ENCODE data around the gene TGFA. TPM values are rescaled to one million over a fixed set of nuclear protein-coding genes. Genes with fewer than 3 reads are reported as not detected.

TGFA gene
- total RNA-seq, 1 donor from 2014 or later = 1.4 TPM

- Mint-ChIP-seq H3K4me1 (peaks cover 7% of the 10 kb centered on the region), H3K9me3 (peaks cover 5% of the 10 kb centered on the region), H3K27ac (ENCODE audit: unreplicated experiment) (no peak overlapping the region), H3K36me3 (ENCODE audit: low read depth) (no peaks in the 10 kb centered on the region), H3K4me3 (no peak overlapping the region), H3K27me3 (ENCODE audit: low read depth) (no peaks in the 10 kb centered on the region)
- TF ChIP-seq, protein P1, sequence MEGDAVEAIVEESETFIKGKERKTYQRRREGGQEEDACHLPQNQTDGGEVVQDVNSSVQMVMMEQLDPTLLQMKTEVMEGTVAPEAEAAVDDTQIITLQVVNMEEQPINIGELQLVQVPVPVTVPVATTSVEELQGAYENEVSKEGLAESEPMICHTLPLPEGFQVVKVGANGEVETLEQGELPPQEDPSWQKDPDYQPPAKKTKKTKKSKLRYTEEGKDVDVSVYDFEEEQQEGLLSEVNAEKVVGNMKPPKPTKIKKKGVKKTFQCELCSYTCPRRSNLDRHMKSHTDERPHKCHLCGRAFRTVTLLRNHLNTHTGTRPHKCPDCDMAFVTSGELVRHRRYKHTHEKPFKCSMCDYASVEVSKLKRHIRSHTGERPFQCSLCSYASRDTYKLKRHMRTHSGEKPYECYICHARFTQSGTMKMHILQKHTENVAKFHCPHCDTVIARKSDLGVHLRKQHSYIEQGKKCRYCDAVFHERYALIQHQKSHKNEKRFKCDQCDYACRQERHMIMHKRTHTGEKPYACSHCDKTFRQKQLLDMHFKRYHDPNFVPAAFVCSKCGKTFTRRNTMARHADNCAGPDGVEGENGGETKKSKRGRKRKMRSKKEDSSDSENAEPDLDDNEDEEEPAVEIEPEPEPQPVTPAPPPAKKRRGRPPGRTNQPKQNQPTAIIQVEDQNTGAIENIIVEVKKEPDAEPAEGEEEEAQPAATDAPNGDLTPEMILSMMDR (conservative IDR thresholded peaks at IDR 0.05) = no peak
- DNase-seq (ENCODE audit: low read depth, low spot score) = no peak
Observed at GRCh38 chr2:70520825-70521224, 32.8 kb downstream of the TGFA start.

DNA sequence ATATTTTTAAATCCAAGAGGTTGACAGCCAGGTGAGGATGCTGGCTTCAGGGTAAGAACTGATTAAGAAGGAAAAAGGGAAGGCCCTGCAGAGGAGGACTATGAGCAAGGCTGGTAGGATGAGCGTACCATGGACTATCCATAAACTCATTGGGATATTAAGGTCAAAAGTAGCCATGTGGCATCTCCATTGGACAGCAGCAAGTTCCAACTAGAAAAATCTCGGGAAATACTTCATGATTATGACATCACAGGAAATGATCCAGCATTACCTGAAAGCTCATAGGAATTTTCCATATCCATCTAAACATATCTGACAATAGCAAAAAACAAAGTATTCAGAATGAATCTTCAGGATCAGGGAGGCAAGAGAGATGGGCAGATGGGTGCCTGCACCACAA lies 34.2 kb downstream of the TGFA start:
- DNase-seq (ENCODE audit: low read depth, low spot score) = no peak
- TF ChIP-seq, protein P1 (conservative IDR thresholded peaks at IDR 0.05) = no peak

GRCh38 chr2:70518557-70518956 lies 35.1 kb downstream of the TGFA start:
- Mint-ChIP-seq H3K4me1 (peaks cover under 1% of the 10 kb centered on the region), H3K27ac (ENCODE audit: unreplicated experiment) (no peak overlapping the region), H3K27me3 (ENCODE audit: low read depth) (no peaks in the 10 kb centered on the region), H3K4me3 (no peak overlapping the region), H3K36me3 (ENCODE audit: low read depth) (no peaks in the 10 kb centered on the region), H3K9me3 (peaks cover 5% of the 10 kb centered on the region)
- no peak for DNase-seq (ENCODE audit: low read depth, low spot score)
- TF ChIP-seq, protein P1 (conservative IDR thresholded peaks at IDR 0.05) = no peak

More for the DNA sequence above, 34.2 kb downstream of the TGFA start:
- H3K36me3 Mint-ChIP-seq (ENCODE audit: low read depth) = no peaks in the 10 kb centered on the region
- H3K4me3 Mint-ChIP-seq = no peak overlapping the region
- H3K4me1 Mint-ChIP-seq = peaks cover 7% of the 10 kb centered on the region
- no peak overlapping the region for H3K27ac Mint-ChIP-seq (ENCODE audit: unreplicated experiment)
- H3K9me3 Mint-ChIP-seq = peaks cover 5% of the 10 kb centered on the region
- no peaks in the 10 kb centered on the region for H3K27me3 Mint-ChIP-seq (ENCODE audit: low read depth)

DNA sequence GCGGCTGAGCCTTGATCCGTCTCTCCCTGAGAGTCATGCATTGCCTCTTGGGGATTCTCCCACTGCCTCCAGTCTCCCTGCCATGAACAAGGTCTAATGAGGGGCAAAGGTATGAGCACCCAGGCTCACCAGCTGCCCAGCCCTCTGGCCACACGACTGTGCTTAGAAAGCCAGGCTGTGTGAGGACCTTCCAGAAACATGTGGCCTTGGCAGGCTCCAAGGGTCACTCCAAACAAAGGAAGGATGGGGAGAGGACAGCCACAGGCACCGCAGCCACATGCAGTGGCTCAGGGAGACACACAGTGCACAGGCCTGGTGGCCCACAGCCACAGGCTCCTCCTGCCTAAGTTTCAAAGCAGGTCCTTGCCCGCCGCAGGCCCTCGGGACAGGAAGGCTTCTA lies 35.8 kb downstream of the TGFA start:
- H3K9me3 Mint-ChIP-seq = peaks cover 5% of the 10 kb centered on the region
- no peaks in the 10 kb centered on the region for H3K4me1 Mint-ChIP-seq
- TF ChIP-seq, protein P1 (conservative IDR thresholded peaks at IDR 0.05) = no peak
- no peaks in the 10 kb centered on the region for H3K27me3 Mint-ChIP-seq (ENCODE audit: low read depth)
- H3K36me3 Mint-ChIP-seq (ENCODE audit: low read depth) = no peaks in the 10 kb centered on the region
- no peak for DNase-seq (ENCODE audit: low read depth, low spot score)
- H3K27ac Mint-ChIP-seq (ENCODE audit: unreplicated experiment) = no peak overlapping the region
- H3K4me3 Mint-ChIP-seq = no peak overlapping the region

GRCh38 chr2:70516596-70516995 lies 37.0 kb downstream of the TGFA start:
- DNase-seq (ENCODE audit: low read depth, low spot score) = no peak
- Mint-ChIP-seq H3K4me1 (no peaks in the 10 kb centered on the region), H3K36me3 (ENCODE audit: low read depth) (no peaks in the 10 kb centered on the region), H3K27me3 (ENCODE audit: low read depth) (no peaks in the 10 kb centered on the region), H3K9me3 (peaks cover 5% of the 10 kb centered on the region), H3K4me3 (no peak overlapping the region), H3K27ac (ENCODE audit: unreplicated experiment) (peak overlapping the region; percentile 57)
- TF ChIP-seq, protein P1 (conservative IDR thresholded peaks at IDR 0.05) = no peak

- TF ChIP-seq, protein P1 (conservative IDR thresholded peaks at IDR 0.05) = no peak
- DNase-seq (ENCODE audit: low read depth, low spot score) = no peak
- no peak overlapping the region for H3K27ac Mint-ChIP-seq (ENCODE audit: unreplicated experiment)
Observed at GRCh38 chr2:70515938-70516337, 37.7 kb downstream of the TGFA start.

More at GRCh38 chr2:70515938-70516337, 37.7 kb downstream of the TGFA start:
- H3K4me1 Mint-ChIP-seq = no peaks in the 10 kb centered on the region
- H3K27me3 Mint-ChIP-seq (ENCODE audit: low read depth) = no peaks in the 10 kb centered on the region
- H3K4me3 Mint-ChIP-seq = no peak overlapping the region
- H3K9me3 Mint-ChIP-seq = peaks cover 4% of the 10 kb centered on the region
- H3K36me3 Mint-ChIP-seq (ENCODE audit: low read depth) = no peaks in the 10 kb centered on the region

Measured in neural crest cell (in vitro differentiated cells).